H1 (cell line): Measurements from ENCODE around the gene RMRP. TPM values are rescaled to one million over a fixed set of nuclear protein-coding genes. Genes with fewer than 3 reads are reported as not detected.
A peak's percentile ranks its signal among the peaks of the same experiment; 100 is the strongest.

ENCODE experiments used
- CTCF ChIA-PET: fragments of 300-600 bp; sonication (Branson Sonifier 250); formaldehyde crosslinking; loops from one replicate; lab custom pipeline; 2021; ENCODE audit not compliant: partially characterized antibody; lab: Charles Lee
- POLR2A ChIA-PET: fragments of 300-600 bp; sonication (Branson Sonifier 250); formaldehyde crosslinking; loops from one replicate; lab custom pipeline; 2021; ENCODE audit warnings: inconsistent platforms; ENCODE audit not compliant: partially characterized antibody; lab: Charles Lee
- DNase-seq, 2 experiments: peaks; one replicate each; pipeline versions ENCODE4 v3.0.0 to v3.0.0-alpha.2; 2010 to 2022; ENCODE audit warnings: low spot score in 2 of 2, low read depth in 1 of 2, mixed read lengths in 1 of 2
- FAIRE-seq: peaks from 2 replicates; lab custom pipeline; 2011; peaks lifted over from hg19 to GRCh38; lab: Jason Lieb, UNC
- H2AFZ ChIP-seq: 2 replicates; pipeline ENCODE4 v1.8.1; 2012; ENCODE audit warnings: low read length, inconsistent platforms
- H2AK5ac ChIP-seq: 2 replicates; pipeline ENCODE4 v1.6.1; 2013; ENCODE audit warnings: low read depth, low read length
- H2BK120ac ChIP-seq: replicated peaks from 2 replicates; pipeline ENCODE3; 2013; ENCODE audit warnings: low read depth, low read length, inconsistent platforms
- H2BK12ac ChIP-seq: 2 replicates; pipeline ENCODE4 v1.6.1; 2013; ENCODE audit warnings: low read depth, low read length
- H2BK15ac ChIP-seq: 2 replicates; pipeline ENCODE4 v1.6.1; 2013; ENCODE audit warnings: low read length
- H2BK20ac ChIP-seq: 2 replicates; pipeline ENCODE4 v1.6.1; 2013; ENCODE audit warnings: low read length
- H2BK5ac ChIP-seq: 2 replicates; pipeline ENCODE4 v1.6.1; 2013; ENCODE audit warnings: low read depth, low read length
- H3K14ac ChIP-seq: 2 replicates; pipeline ENCODE4 v1.6.1; 2013; ENCODE audit warnings: inconsistent platforms; ENCODE audit not compliant: insufficient read length
- H3K18ac ChIP-seq: 2 replicates; pipeline ENCODE4 v1.6.1; 2013; ENCODE audit warnings: low read length; ENCODE audit errors: extremely low read depth
- H3K23ac ChIP-seq: 2 replicates; pipeline ENCODE4 v1.6.1; 2013; ENCODE audit warnings: inconsistent platforms; ENCODE audit not compliant: insufficient read length
- H3K23me2 ChIP-seq: 2 replicates; pipeline ENCODE4 v1.6.1; 2013; ENCODE audit warnings: low read depth, low read length
- H3K27ac ChIP-seq: 2 replicates; pipeline ENCODE4 v1.6.1; 2011; ENCODE audit warnings: low read depth, low read length, inconsistent platforms
- H3K27me3 ChIP-seq, 4 experiments: replicated peaks in 1 of 4; 1 replicate in 1 of 4; 2 replicates in 3 of 4; pipeline versions ENCODE4 v1.6.1 to v1.8.1; 2011 to 2013; ENCODE audit warnings: low read length in 3 of 4, mild to moderate bottlenecking in 3 of 4, inconsistent platforms in 2 of 4, mixed read lengths in 2 of 4, moderate library complexity in 1 of 4; ENCODE audit not compliant: control insufficient read depth in 3 of 4, insufficient read depth in 3 of 4; ENCODE audit errors: extremely low read depth in 1 of 4
- H3K36me3 ChIP-seq, 4 experiments: 2 replicates each; pipeline versions ENCODE4 v1.6.1 to v1.8.1; 2011 to 2013; ENCODE audit warnings: mild to moderate bottlenecking in 4 of 4, low read length in 3 of 4, moderate library complexity in 2 of 4, control low read depth in 1 of 4, inconsistent platforms in 1 of 4; ENCODE audit not compliant: insufficient read depth in 4 of 4, control insufficient read depth in 2 of 4
- H3K4ac ChIP-seq: replicated peaks from 2 replicates; pipeline ENCODE3; 2013; ENCODE audit warnings: low read length, low read depth, mixed read lengths, inconsistent platforms; ENCODE audit not compliant: insufficient read length
- H3K4me1 ChIP-seq, 4 experiments: replicated peaks in 1 of 4; 1 replicate in 1 of 4; 2 replicates in 3 of 4; pipeline versions ENCODE4 v1.6.1 to v1.8.1; 2011 to 2013; ENCODE audit warnings: low read length in 3 of 4, inconsistent platforms in 2 of 4, mixed read lengths in 1 of 4; ENCODE audit not compliant: insufficient read depth in 4 of 4, control insufficient read depth in 3 of 4
- H3K4me2 ChIP-seq, 2 experiments: 2 replicates each; pipeline versions ENCODE4 v1.6.1 to v1.8.1; 2011 to 2013; ENCODE audit warnings: low read depth in 2 of 2, low read length in 2 of 2, control low read depth in 1 of 2, inconsistent platforms in 1 of 2, mild to moderate bottlenecking in 1 of 2; ENCODE audit not compliant: insufficient read depth in 1 of 2
- H3K4me3 ChIP-seq, 4 experiments: fragments of 200-600, 300-600 bp in 1 of 4; sonication (generic), shearing (Covaris generic), sonication (Bioruptor Twin) in 1 of 4; 2 replicates each; pipeline versions ENCODE4 v1.5.1 to v1.8.1; 2011 to 2016; ENCODE audit warnings: low read length in 4 of 4, low read depth in 3 of 4, control low read depth in 2 of 4, inconsistent platforms in 2 of 4, mild to moderate bottlenecking in 2 of 4, mixed read lengths in 1 of 4, moderate library complexity in 1 of 4; ENCODE audit not compliant: insufficient read depth in 2 of 4; ENCODE audit errors: extremely low read depth in 1 of 4
- H3K56ac ChIP-seq: replicated peaks from 2 replicates; pipeline ENCODE3; 2013; ENCODE audit warnings: low read depth, mild to moderate bottlenecking, mixed read lengths, low read length, inconsistent platforms; ENCODE audit not compliant: insufficient read length
- H3K79me1 ChIP-seq: 2 replicates; pipeline ENCODE4 v1.6.1; 2013; ENCODE audit warnings: low read depth, low read length, control low read depth
- H3K79me2 ChIP-seq, 2 experiments: 2 replicates each; pipeline versions ENCODE4 v1.6.1 to v1.8.1; 2012 to 2013; ENCODE audit warnings: low read length in 2 of 2, mild to moderate bottlenecking in 2 of 2, inconsistent platforms in 1 of 2; ENCODE audit not compliant: insufficient read depth in 2 of 2, control insufficient read depth in 1 of 2
- H3K9ac ChIP-seq, 4 experiments: replicated peaks in 1 of 4; 1 replicate in 1 of 4; 2 replicates in 3 of 4; pipeline versions ENCODE4 v1.6.1 to v1.8.1; 2011 to 2013; ENCODE audit warnings: low read depth in 3 of 4, low read length in 3 of 4, control low read depth in 2 of 4, mild to moderate bottlenecking in 2 of 4, moderate library complexity in 2 of 4, inconsistent platforms in 1 of 4; ENCODE audit errors: extremely low read depth in 1 of 4
- H3K9me3 ChIP-seq, 2 experiments: 2 replicates each; pipeline versions ENCODE4 v1.6.1 to v1.8.1; 2012 to 2013; ENCODE audit warnings: mild to moderate bottlenecking in 2 of 2, moderate library complexity in 2 of 2, control low read depth in 1 of 2, inconsistent platforms in 1 of 2, low read depth in 1 of 2, low read length in 1 of 2, mixed read lengths in 1 of 2; ENCODE audit not compliant: insufficient read depth in 2 of 2
- H4K20me1 ChIP-seq, 2 experiments: replicated peaks in 1 of 2; 2 replicates each; pipeline versions ENCODE3 to v1.8.1; 2011 to 2013; ENCODE audit warnings: inconsistent platforms in 2 of 2, low read length in 2 of 2, mild to moderate bottlenecking in 1 of 2; ENCODE audit not compliant: insufficient read depth in 2 of 2, control insufficient read depth in 1 of 2
- H4K5ac ChIP-seq: 2 replicates; pipeline ENCODE4 v1.6.1; 2013; ENCODE audit warnings: low read length, low read depth, mixed read lengths, inconsistent platforms; ENCODE audit not compliant: insufficient read length
- H4K8ac ChIP-seq: 2 replicates; pipeline ENCODE4 v1.8.0; 2013; ENCODE audit warnings: mild to moderate bottlenecking, moderate library complexity, low read length, inconsistent platforms; ENCODE audit not compliant: insufficient read depth; ENCODE audit errors: extremely low read depth
- H4K91ac ChIP-seq: replicated peaks from 2 replicates; pipeline ENCODE3; 2013; ENCODE audit warnings: low read length, mixed read lengths, inconsistent platforms; ENCODE audit not compliant: insufficient read length
- POLR2A ChIP-seq, 2 experiments: IDR thresholded peaks; 1 replicate in 1 of 2; 2 replicates in 1 of 2; pipeline ENCODE4 v1.6.1; 2011; ENCODE audit warnings: low read depth in 2 of 2, low read length in 2 of 2, mild to moderate bottlenecking in 2 of 2; ENCODE audit errors: control extremely low read depth in 1 of 2
- POLR2AphosphoS5 ChIP-seq: IDR thresholded peaks from 2 replicates; pipeline ENCODE4 v1.6.1; 2011; ENCODE audit warnings: low read depth, low read length
- SAP30 ChIP-seq: fragments of 300-600 bp; sonication (generic); IDR thresholded peaks from 2 replicates; pipeline ENCODE4 v1.7.1; 2012; ENCODE audit warnings: low read length, moderate library complexity, mild to moderate bottlenecking, inconsistent platforms; ENCODE audit not compliant: insufficient read depth, insufficient replicate concordance
- SIN3A ChIP-seq, 2 experiments: IDR thresholded peaks in 1 of 2; conservative IDR thresholded peaks in 1 of 2; 2 replicates each; pipeline ENCODE4 v1.6.1; 2011 to 2012; ENCODE audit warnings: low read length in 2 of 2, improper control_type of control experiment in 1 of 2, low read depth in 1 of 2, mild to moderate bottlenecking in 1 of 2
- TAF1 ChIP-seq: IDR thresholded peaks from 2 replicates; pipeline ENCODE4 v1.6.1; 2011; ENCODE audit warnings: mild to moderate bottlenecking, low read depth, low read length
- WGBS, 2 experiments: shearing (Covaris generic) in 1 of 2; methylation state at CpG; one replicate each; pipeline versions ENCODE4 v1.1.6 to v1.1.7; 2013 to 2015; ENCODE audit warnings: low lambda C conversion rate in 2 of 2, mixed read lengths in 2 of 2, inconsistent platforms in 1 of 2, low coverage in 1 of 2, missing lambda C conversion rate in 1 of 2; ENCODE audit not compliant: insufficient replicate concordance in 2 of 2, insufficient coverage in 1 of 2, insufficient read length in 1 of 2; ENCODE audit errors: extremely low coverage in 1 of 2, missing lambda C conversion rate in 1 of 2; 5-methylcytosine and 5-hydroxymethylcytosine counted together
- polyA plus RNA-seq, 7 experiments: library from polyadenylated mRNA; depleted of rRNA in 3 of 7; stranded (reverse) in 5 of 7; unstranded in 2 of 7; fragments of >200 nt in 5 of 7; fragments of 200-250 nt in 2 of 7; gene quantifications; 1 replicate in 5 of 7; 2 replicates in 1 of 7; 4 replicates in 1 of 7; pipeline versions ENCODE4 v1.2.1 to v1.2.3, GENCODE V29; 2011 to 2013; ENCODE audit warnings: missing spikeins in 2 of 7, mixed read lengths in 2 of 7
- total RNA-seq: library from RNA; stranded (reverse); fragmentation: NEBNext Ultra II Directional; extraction: Animal tissue kit (Norgen Biotek cat#: 25700); gene quantifications from 2 replicates; pipeline ENCODE4 v1.2.1, GENCODE V29; 2021

The RMRP gene
- total and polyA plus RNA-seq, 2 of the 8 experiments (the other 6 are each of a cell fraction or from before 2014, with no cell fraction given), result 169 to 14,987 TPM

- 57% methylated on average over 15 of the region's 15 CpGs; no CpG with 5 or more reads in 1 of the 2 experiments for WGBS, 2 experiments
- POLR2A ChIA-PET, result interaction anchor here (0.6 to 8.4 kb wide), 14 partner anchors 9 to 214 kb away, joined by 3 to 55 read pairs (median 4); partner anchors contain the start of genes ARHGEF39, CREB3, TLN1 and TPM2
- no peak for TF ChIP-seq TAF1
- peak in 1 of 2 experiments; percentile 49; a peak in 1 of 3 replicates for TF ChIP-seq POLR2A (IDR thresholded peaks at IDR 0.05; ENCODE audit: control extremely low read depth in 1 of 2, low read depth in 2 of 2, low read length in 2 of 2)
- TF ChIP-seq POLR2AphosphoS5, result 0 out of 2 replicates have a peak, but pooled peaks have one; percentile 12
- TF ChIP-seq SIN3A (conservative IDR thresholded peaks at IDR 0.05 in 1 of 2, IDR thresholded peaks at IDR 0.05 in 1 of 2; ENCODE audit: low read depth in 1 of 2, low read length in 2 of 2), result 0 out of 4 replicates have a peak, but pooled peaks have one; percentile 19 to 33
- TF ChIP-seq SAP30, result no peak
These were observed 22.7 kb upstream of the RMRP start for GRCh38 chr9:35680331-35681105.

More at GRCh38 chr9:35680331-35681105, 22.7 kb upstream of the RMRP start:
- no peak overlapping the region for H2BK20ac ChIP-seq
- H3K27me3 ChIP-seq, result peaks cover 0 to 3% (median 1%) of the 10 kb centered on the region in 4 experiments; a peak in 3 of 7 replicates
- FAIRE-seq (peak; percentile 87), DNase-seq (no peak)
- H3K4me2 ChIP-seq, result 0 out of 4 replicates have a peak overlapping the region, but pooled peaks of 1 of the 2 experiments have one; percentile 6
- peaks cover 2 to 6% of the 10 kb centered on the region in 2 experiments for H4K20me1 ChIP-seq
- peaks cover 13 to 37% (median 26%) of the 10 kb centered on the region in 4 experiments for H3K36me3 ChIP-seq
- H4K8ac ChIP-seq, result peak overlapping the region; percentile 77; the same call in 1 of the 2 replicates
- H3K4ac ChIP-seq, result no peak overlapping the region
- peak overlapping the region; percentile 42 for H4K91ac ChIP-seq
- no peak overlapping the region for H2AK5ac ChIP-seq
- no peak overlapping the region; the same call in 1 of the 2 replicates for H2BK5ac ChIP-seq
- H3K4me3 ChIP-seq, result no peak overlapping the region
- peaks cover 2% of the 10 kb centered on the region; the same call in 1 of the 2 replicates for H3K23me2 ChIP-seq
- no peak overlapping the region for H3K14ac ChIP-seq
- H3K56ac ChIP-seq, result no peak overlapping the region
- H2BK120ac ChIP-seq, result no peak overlapping the region
- no peak overlapping the region for H3K9ac ChIP-seq
- H3K9me3 ChIP-seq, result no peaks in the 10 kb centered on the region
- H2BK15ac ChIP-seq, result no peak overlapping the region
- no peak overlapping the region for H3K18ac ChIP-seq
- 0 out of 2 replicates have a peak overlapping the region, but pooled peaks have one; percentile 32 for H2BK12ac ChIP-seq
- no peaks in the 10 kb centered on the region for H3K79me2 ChIP-seq
- peaks cover 0 to 8% (median 4%) of the 10 kb centered on the region in 4 experiments; a peak in 5 of 7 replicates for H3K4me1 ChIP-seq
- H3K23ac ChIP-seq, result no peak overlapping the region
- no peak overlapping the region for H2AFZ ChIP-seq
- no peaks in the 10 kb centered on the region for H3K79me1 ChIP-seq
- CTCF ChIA-PET, result interaction anchor here (0.7 to 2.8 kb wide), 14 partner anchors 11 to 228 kb away, joined by 3 to 23 read pairs (median 4); partner anchors contain the start of genes ARHGEF39, CCDC107 and RMRP
- H4K5ac ChIP-seq, result no peak overlapping the region
- H3K27ac ChIP-seq, result no peak overlapping the region
